D721Med (cell line): ENCODE measurements around the gene C5AR1.

ENCODE experiments used
- DNase-seq: peaks from one replicate; pipeline ENCODE4 v3.0.0; 2011; ENCODE audit warnings: low spot score; ENCODE audit not compliant: insufficient read length
- FAIRE-seq: peaks from 2 replicates; lab custom pipeline; 2011; peaks lifted over from hg19 to GRCh38; lab: Jason Lieb, UNC
- CTCF ChIP-seq: IDR thresholded peaks from 2 replicates; pipeline ENCODE4 v1.5.1; 2012; ENCODE audit warnings: mild to moderate bottlenecking, control low read depth; ENCODE audit not compliant: insufficient read depth; ENCODE audit errors: missing control alignments

C5AR1 gene

DNA sequence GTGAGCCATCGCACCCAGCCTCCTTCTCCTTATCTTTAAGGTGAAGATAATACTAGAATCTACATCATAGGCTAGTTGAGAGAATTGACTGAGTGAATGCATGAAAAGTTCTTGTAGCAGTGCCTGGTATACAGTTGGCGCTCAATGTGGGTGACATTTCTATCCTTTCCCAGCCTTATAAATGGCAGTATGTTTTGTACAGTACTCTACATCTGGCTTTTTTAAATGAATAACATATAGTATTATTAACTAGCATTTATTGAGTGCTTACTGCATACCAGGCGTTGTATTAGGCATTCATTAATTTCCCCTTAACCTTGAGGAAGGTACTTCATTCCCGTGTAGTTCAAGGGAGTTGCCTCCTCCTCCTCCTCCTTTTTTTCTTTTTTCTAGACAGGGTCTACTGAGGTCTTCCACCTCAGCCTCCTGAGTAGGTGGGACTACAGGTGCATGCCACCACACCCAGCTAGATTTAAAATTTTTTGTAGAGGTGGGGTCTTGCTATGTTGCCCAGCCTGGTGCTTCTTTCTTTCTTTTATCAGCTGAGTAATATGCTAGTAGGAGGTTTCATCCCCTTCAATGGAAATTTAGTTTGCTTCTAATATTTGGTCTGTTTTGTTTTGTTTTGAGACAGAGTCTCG is 2.8 kb downstream of the C5AR1 start:
- DNase-seq (no peak), FAIRE-seq (no peak)
- no peak for TF ChIP-seq CTCF

- no peak for DNase-seq
Observed at GRCh38 chr19:47313754-47314295, 4.2 kb downstream of the C5AR1 start.

DNA sequence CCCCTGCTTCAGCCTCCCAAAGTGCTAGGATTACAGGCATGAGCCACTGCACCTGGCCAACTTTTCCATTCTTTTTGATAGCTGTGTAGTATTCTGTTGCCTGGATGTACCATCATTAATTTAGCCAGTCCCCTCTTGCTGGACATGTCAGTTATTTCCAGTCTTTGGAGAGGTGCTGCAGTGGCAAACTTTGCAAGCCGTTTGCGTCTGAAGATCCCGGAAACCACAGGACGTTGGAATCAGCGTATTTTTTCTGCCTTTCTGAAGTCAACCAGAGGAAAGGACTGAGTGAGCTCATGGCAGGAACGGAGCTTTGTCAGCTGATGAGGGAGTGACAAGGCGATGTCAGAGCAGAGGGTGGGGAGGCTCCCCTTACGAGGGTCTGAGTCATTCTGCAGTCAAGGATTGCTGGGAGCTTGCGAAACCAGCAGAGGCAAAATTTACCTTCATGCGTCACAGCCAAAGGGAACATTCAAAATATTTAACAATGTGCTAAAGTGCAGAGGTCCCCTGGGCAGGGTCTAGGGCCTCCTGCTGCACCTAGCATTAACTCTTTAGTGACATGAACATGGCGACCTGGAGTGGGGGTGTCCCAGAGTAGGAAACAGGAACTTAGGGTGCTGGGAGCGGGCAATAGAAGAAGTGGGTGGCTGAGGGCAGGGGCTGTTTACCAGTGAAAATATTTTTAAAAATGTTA is 5.6 kb downstream of the C5AR1 start:
- FAIRE-seq (no peak), DNase-seq (no peak)
- TF ChIP-seq CTCF, result no peak

More at GRCh38 chr19:47313754-47314295, 4.2 kb downstream of the C5AR1 start:
- FAIRE-seq, result no peak
- no peak for TF ChIP-seq CTCF

DNA sequence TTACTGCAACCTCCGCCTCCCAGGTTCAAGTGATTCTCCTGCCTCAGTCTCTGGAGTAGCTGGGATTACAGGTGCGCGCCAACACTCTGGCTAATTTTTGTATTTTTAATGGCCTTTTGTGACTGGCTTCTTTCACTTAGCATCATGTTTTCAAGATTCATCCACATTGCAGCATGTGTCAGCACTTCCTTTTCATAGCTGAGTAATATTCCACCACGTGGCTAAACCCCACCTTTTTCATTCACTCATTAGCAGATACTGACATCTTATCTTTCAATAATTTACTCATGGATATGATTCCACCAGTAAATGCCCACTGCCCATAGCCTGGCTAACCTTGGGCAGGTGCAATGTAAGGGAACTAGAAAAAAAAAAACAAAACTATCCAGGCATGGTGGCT is 6.9 kb downstream of the C5AR1 start:
- DNase-seq (no peak), FAIRE-seq (no peak)
- TF ChIP-seq CTCF, result no peak

DNA sequence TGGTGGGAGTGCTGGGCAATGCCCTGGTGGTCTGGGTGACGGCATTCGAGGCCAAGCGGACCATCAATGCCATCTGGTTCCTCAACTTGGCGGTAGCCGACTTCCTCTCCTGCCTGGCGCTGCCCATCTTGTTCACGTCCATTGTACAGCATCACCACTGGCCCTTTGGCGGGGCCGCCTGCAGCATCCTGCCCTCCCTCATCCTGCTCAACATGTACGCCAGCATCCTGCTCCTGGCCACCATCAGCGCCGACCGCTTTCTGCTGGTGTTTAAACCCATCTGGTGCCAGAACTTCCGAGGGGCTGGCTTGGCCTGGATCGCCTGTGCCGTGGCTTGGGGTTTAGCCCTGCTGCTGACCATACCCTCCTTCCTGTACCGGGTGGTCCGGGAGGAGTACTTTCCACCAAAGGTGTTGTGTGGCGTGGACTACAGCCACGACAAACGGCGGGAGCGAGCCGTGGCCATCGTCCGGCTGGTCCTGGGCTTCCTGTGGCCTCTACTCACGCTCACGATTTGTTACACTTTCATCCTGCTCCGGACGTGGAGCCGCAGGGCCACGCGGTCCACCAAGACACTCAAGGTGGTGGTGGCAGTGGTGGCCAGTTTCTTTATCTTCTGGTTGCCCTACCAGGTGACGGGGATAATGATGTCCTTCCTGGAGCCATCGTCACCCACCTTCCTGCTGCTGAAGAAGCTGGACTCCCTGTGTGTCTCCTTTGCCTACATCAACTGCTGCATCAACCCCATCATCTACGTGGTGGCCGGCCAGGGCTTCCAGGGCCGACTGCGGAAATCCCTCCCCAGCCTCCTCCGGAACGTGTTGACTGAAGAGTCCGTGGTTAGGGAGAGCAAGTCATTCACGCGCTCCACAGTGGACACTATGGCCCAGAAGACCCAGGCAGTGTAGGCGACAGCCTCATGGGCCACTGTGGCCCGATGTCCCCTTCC is 10.5 kb downstream of the C5AR1 start:
- DNase-seq (no peak), FAIRE-seq (no peak)
- TF ChIP-seq CTCF, result no peak

DNA sequence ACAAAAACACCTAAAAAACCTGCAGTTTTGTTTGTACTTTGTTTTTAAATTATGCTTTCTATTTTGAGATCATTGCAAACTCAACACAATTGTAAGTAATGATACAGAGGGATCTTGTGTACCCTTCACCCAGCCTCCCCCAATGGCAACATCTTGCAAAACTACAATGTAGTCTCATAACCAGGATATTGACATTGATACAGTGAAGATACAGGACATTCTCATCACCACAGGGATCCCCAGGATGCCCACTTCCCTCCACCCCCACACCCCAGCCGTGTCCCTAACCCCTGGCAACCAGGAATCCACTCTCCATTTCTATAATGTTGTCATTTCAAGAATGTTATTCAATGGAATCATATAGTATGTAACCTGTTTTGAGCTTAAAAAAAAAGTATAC is 12.0 kb downstream of the C5AR1 start:
- DNase-seq, result no peak
- no peak for TF ChIP-seq CTCF
- FAIRE-seq, result no peak
